ENCODE measurements around the gene CLDND1.

Gene CLDND1

GRCh38 chr3:98551754-98552153, 29.1 kb upstream of the CLDND1 start:
- TF ChIP-seq, protein P1, sequence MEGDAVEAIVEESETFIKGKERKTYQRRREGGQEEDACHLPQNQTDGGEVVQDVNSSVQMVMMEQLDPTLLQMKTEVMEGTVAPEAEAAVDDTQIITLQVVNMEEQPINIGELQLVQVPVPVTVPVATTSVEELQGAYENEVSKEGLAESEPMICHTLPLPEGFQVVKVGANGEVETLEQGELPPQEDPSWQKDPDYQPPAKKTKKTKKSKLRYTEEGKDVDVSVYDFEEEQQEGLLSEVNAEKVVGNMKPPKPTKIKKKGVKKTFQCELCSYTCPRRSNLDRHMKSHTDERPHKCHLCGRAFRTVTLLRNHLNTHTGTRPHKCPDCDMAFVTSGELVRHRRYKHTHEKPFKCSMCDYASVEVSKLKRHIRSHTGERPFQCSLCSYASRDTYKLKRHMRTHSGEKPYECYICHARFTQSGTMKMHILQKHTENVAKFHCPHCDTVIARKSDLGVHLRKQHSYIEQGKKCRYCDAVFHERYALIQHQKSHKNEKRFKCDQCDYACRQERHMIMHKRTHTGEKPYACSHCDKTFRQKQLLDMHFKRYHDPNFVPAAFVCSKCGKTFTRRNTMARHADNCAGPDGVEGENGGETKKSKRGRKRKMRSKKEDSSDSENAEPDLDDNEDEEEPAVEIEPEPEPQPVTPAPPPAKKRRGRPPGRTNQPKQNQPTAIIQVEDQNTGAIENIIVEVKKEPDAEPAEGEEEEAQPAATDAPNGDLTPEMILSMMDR (IDR thresholded peaks at IDR 0.05; ENCODE audit: low read depth, low read length, missing control alignments) = no peak
- H3K4me3 ChIP-seq (replicated peaks; ENCODE audit: low read depth, low read length) = no peak overlapping the region
- no peak for DNase-seq (ENCODE audit: extremely low read depth, low read depth)

- TF ChIP-seq, protein P1 (IDR thresholded peaks at IDR 0.05; ENCODE audit: low read depth, low read length, missing control alignments) = no peak
- DNase-seq (ENCODE audit: extremely low read depth, low read depth) = no peak
- no peak overlapping the region for H3K4me3 ChIP-seq (replicated peaks; ENCODE audit: low read depth, low read length)
Observed at GRCh38 chr3:98551236-98551635, 28.5 kb upstream of the CLDND1 start.

GRCh38 chr3:98550833-98551232, 28.1 kb upstream of the CLDND1 start:
- TF ChIP-seq, protein P1 (IDR thresholded peaks at IDR 0.05; ENCODE audit: low read depth, low read length, missing control alignments) = no peak
- DNase-seq (ENCODE audit: extremely low read depth, low read depth) = no peak
- H3K4me3 ChIP-seq (replicated peaks; ENCODE audit: low read depth, low read length) = no peak overlapping the region

DNA sequence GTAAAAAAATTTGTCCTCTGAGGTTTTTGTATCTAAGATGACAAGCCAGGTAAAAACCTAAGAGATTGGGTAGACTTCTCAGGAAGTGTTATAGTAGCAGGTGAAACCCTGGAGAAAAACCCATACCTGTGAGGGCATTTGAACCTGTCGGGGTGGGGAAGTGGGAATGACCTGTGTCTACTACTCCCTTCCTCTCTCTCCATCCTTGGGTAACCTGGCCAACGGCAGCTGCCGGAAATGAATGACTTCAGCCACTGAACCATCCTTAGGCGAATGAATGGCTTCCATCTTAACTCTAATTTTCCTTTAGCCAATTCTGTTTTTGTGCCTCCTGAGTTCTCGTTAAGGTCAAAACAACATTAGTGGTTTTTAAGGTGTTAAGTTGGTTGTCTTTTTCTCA, 25.8 kb upstream of the CLDND1 start:
- TF ChIP-seq, protein P1 (IDR thresholded peaks at IDR 0.05; ENCODE audit: low read depth, low read length, missing control alignments) = no peak
- DNase-seq (ENCODE audit: extremely low read depth, low read depth) = no peak
- no peak overlapping the region for H3K4me3 ChIP-seq (replicated peaks; ENCODE audit: low read depth, low read length)

GRCh38 chr3:98545940-98546339, 23.2 kb upstream of the CLDND1 start:
- H3K4me3 ChIP-seq (replicated peaks; ENCODE audit: low read depth, low read length) = no peak overlapping the region
- TF ChIP-seq, protein P1 (IDR thresholded peaks at IDR 0.05; ENCODE audit: low read depth, low read length, missing control alignments) = no peak
- no peak for DNase-seq (ENCODE audit: extremely low read depth, low read depth)

DNA sequence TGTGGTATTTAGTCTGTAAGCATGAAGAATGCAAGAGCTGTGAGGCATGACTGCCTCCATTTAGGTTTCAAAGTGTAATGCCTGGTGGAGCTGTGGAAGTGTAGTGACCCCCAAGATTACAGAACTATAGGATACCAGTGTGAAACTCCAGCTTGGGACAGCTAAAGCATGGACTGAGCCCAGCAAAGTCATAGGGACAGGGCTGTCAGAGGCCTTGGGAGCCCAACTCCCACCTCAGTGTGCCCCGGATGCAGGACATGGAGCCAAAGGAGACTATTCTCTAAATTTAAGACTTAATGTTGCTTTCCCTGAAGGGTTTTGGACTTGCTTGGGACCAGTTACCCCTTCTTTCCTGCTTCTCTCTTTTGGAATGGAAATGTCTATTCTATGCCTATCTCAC, 19.9 kb upstream of the CLDND1 start:
- TF ChIP-seq, protein P1 (IDR thresholded peaks at IDR 0.05; ENCODE audit: low read depth, low read length, missing control alignments) = no peak
- no peak for DNase-seq (ENCODE audit: extremely low read depth, low read depth)
- H3K4me3 ChIP-seq (replicated peaks; ENCODE audit: low read depth, low read length) = no peak overlapping the region

DNA sequence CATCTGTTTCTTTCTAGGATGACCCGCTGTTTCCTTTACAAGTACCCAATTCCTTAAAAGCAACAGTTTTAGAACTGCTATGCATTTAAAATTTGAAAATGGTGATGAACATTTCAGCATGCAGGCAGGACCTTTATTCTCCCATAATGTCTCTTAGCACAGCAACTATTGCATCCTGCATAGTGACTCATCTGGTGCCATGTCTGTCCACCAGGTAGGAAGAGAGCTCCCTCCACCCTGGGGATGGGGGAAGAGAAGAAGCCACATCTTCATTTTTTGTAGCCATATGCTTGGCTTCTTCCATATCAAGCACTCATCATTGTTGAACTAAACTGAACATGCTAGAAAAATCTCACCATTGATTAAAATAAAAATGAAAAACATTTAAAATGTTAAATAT, 19.0 kb upstream of the CLDND1 start:
- TF ChIP-seq, protein P1 (IDR thresholded peaks at IDR 0.05; ENCODE audit: low read depth, low read length, missing control alignments) = no peak
- H3K4me3 ChIP-seq (replicated peaks; ENCODE audit: low read depth, low read length) = no peak overlapping the region
- no peak for DNase-seq (ENCODE audit: extremely low read depth, low read depth)
